GM12873 (cell line): ENCODE measurements around the gene KAZN.

ENCODE experiments used
- CTCF ChIP-seq: IDR thresholded peaks from 2 replicates; pipeline ENCODE4 v1.5.1; 2012; ENCODE audit warnings: low read depth, mild to moderate bottlenecking, moderate library complexity, low read length, control low read depth; ENCODE audit not compliant: insufficient read depth; ENCODE audit errors: missing control alignments

The KAZN gene

GRCh38 chr1:14613926-14614325 lies 15.4 kb downstream of the KAZN start:
- TF ChIP-seq CTCF, result no peak

- TF ChIP-seq CTCF, result no peak
Observed at GRCh38 chr1:14614341-14614740, 15.9 kb downstream of the KAZN start.

- TF ChIP-seq CTCF, result no peak
Observed at GRCh38 chr1:14615549-14616218, 17.2 kb downstream of the KAZN start.

- TF ChIP-seq CTCF, result no peak
Observed at GRCh38 chr1:14616632-14617396, 18.3 kb downstream of the KAZN start.

GRCh38 chr1:14617791-14618190 lies 19.3 kb downstream of the KAZN start:
- TF ChIP-seq CTCF, result no peak

- TF ChIP-seq CTCF, result no peak
Observed at GRCh38 chr1:14620941-14621340, 22.5 kb downstream of the KAZN start.

GRCh38 chr1:14623090-14623489 lies 24.6 kb downstream of the KAZN start:
- no peak for TF ChIP-seq CTCF
